ENCODE results near the gene PPARG. TPM values are rescaled to one million over a fixed set of nuclear protein-coding genes. Genes with fewer than 3 reads are reported as not detected.

Gene PPARG
- total and polyA plus RNA-seq, 10 of the 15 experiments (the other 5 are each of a cell fraction or from before 2014, with no cell fraction given), result 0.06 to 0.86 (median 0.12) TPM; not detected in 5

- WGBS (ENCODE audit: insufficient coverage, insufficient replicate concordance, low lambda C conversion rate, missing lambda C conversion rate), result 36% methylated on average over 3 of the region's 3 CpGs
- Histone ChIP-seq H3K4me1 (ENCODE audit: control insufficient read depth, insufficient read depth, low read length) (no peaks in the 10 kb centered on the region), H4K20me1 (ENCODE audit: control insufficient read depth, insufficient read depth) (no peaks in the 10 kb centered on the region), H2AFZ (ENCODE audit: control insufficient read depth, low read depth, low read length) (no peak overlapping the region), H3K9me3 (replicated peaks; ENCODE audit: control insufficient read depth, insufficient read depth, low read length) (no peaks in the 10 kb centered on the region), H3K4me3 (no peak overlapping the region), H3K36me3 (ENCODE audit: control insufficient read depth in 2 of 2, insufficient read depth in 2 of 2, low read length in 1 of 2) (no peaks in the 10 kb centered on the region), H3K9ac (ENCODE audit: control insufficient read depth, insufficient read depth, low read length) (no peak overlapping the region), H3K79me2 (ENCODE audit: control insufficient read depth, insufficient read depth, low read length) (no peaks in the 10 kb centered on the region), H3K4me2 (ENCODE audit: control insufficient read depth, insufficient read depth) (no peak overlapping the region), H3K27ac (ENCODE audit: control insufficient read depth, insufficient read depth) (no peak overlapping the region), H3K27me3 (replicated peaks in 1 of 2; ENCODE audit: control insufficient read depth in 2 of 2, insufficient read depth in 2 of 2, low read length in 1 of 2) (peaks cover 0 to 2% of the 10 kb centered on the region in 2 experiments; a peak in 2 of 4 replicates)
- no peak for TF ChIP-seq NRF1 (conservative IDR thresholded peaks at IDR 0.05; ENCODE audit: low read depth, low read length)
- TF ChIP-seq EED (IDR thresholded peaks at IDR 0.05; ENCODE audit: low read depth), result no peak
- no peak for TF ChIP-seq EGR1 (IDR thresholded peaks at IDR 0.05; ENCODE audit: borderline replicate concordance in 1 of 2, low read depth in 2 of 2, low read length in 2 of 2)
- no peak for TF ChIP-seq PRDM15 (CRISPR knock-in tag; IDR thresholded peaks at IDR 0.05)
- TF ChIP-seq JUND (IDR thresholded peaks at IDR 0.05; ENCODE audit: low read depth, low read length), result no peak
- no peak for TF ChIP-seq NR2C2 (IDR thresholded peaks at IDR 0.05; ENCODE audit: borderline replicate concordance, control insufficient read depth, insufficient read length, low read depth)
- TF ChIP-seq SMAD5 (IDR thresholded peaks at IDR 0.05; ENCODE audit: low read depth), result no peak
- no peak for TF ChIP-seq POLR2AphosphoS2 (IDR thresholded peaks at IDR 0.05; ENCODE audit: low read depth, low read length)
- TF ChIP-seq ELK1 (IDR thresholded peaks at IDR 0.05; ENCODE audit: low read depth, low read length), result no peak
- TF ChIP-seq USF1 (IDR thresholded peaks at IDR 0.05; ENCODE audit: borderline replicate concordance, extremely low read length, insufficient read depth, low read depth, low read length), result no peak
- TF ChIP-seq GATAD2B (conservative IDR thresholded peaks at IDR 0.05; ENCODE audit: low read depth), result no peak
- no peak for TF ChIP-seq ASH2L (IDR thresholded peaks at IDR 0.05; ENCODE audit: borderline replicate concordance, low read depth)
- TF ChIP-seq KDM1A (IDR thresholded peaks at IDR 0.05; ENCODE audit: borderline replicate concordance), result no peak
- TF ChIP-seq PAX5 (IDR thresholded peaks at IDR 0.05; ENCODE audit: borderline replicate concordance, low read depth, low read length), result no peak
- TF ChIP-seq MTA2 (IDR thresholded peaks at IDR 0.05; ENCODE audit: low read depth), result no peak
- TF ChIP-seq RFX5 (IDR thresholded peaks at IDR 0.05; ENCODE audit: low read depth, low read length), result no peak
- TF ChIP-seq POLR2A (IDR thresholded peaks at IDR 0.05; ENCODE audit: low read depth, low read length), result no peak
- no peak for TF ChIP-seq IKZF2 (IDR thresholded peaks at IDR 0.05)
- TF ChIP-seq KAT2A (conservative IDR thresholded peaks at IDR 0.05; ENCODE audit: control insufficient read depth, low read depth, low read length), result no peak
- no peak for TF ChIP-seq ZNF207 (IDR thresholded peaks at IDR 0.05; ENCODE audit: borderline replicate concordance)
- FAIRE-seq (no peak), DNase-seq (ENCODE audit: low read depth, low spot score) (no peak), ATAC-seq (no peak)
- ChIA-PET RAD21 (ENCODE audit: unreplicated experiment) (no interaction called here), CTCF (interaction anchor here (0.7 to 1.8 kb wide), 3 partner anchors 9 to 335 kb away, joined by 3 to 10 read pairs (median 4); no protein-coding TSS in a partner anchor), SMC1A (ENCODE audit: uncharacterized antibody, unreplicated experiment) (interaction anchor here (1.6 to 1.7 kb wide), 2 partner anchors 9 to 320 kb away, joined by 4 to 8 read pairs; no protein-coding TSS in a partner anchor), POLR2A (no interaction called here)
- intact Hi-C loops (cut with micrococcal nuclease; ENCODE audit: unreplicated experiment) (loop anchor here (10.0 kb wide), 1 partner anchor 176 kb away; no protein-coding TSS in a partner anchor), in situ Hi-C loops (cut with MboI) (no loop called here)
- BruUV-seq (replicated peaks), result no TSS peak
Observed at GRCh38 chr3:12470680-12471079, 181.8 kb downstream of the PPARG start.
